ENCODE data around the gene ABCA4. TPM values are rescaled to one million over a fixed set of nuclear protein-coding genes. Genes with fewer than 3 reads are reported as not detected.

Gene ABCA4
- total and polyA plus RNA-seq, 2 of the 8 experiments (the other 6 are each of a cell fraction or from before 2014, with no cell fraction given), result 0.06 TPM; not detected in 1

GRCh38 chr1:94156096-94156625, 35.2 kb upstream of the ABCA4 start (continued):
- TF ChIP-seq RAD21 (IDR thresholded peaks at IDR 0.05 in 1 of 2, conservative IDR thresholded peaks at IDR 0.05 in 1 of 2; ENCODE audit: low read depth in 2 of 2, low read length in 2 of 2) (no peak), CTCF (IDR thresholded peaks at IDR 0.05; ENCODE audit: control extremely low read depth in 1 of 3, insufficient read depth in 1 of 3, low read depth in 1 of 3, low read length in 3 of 3) (no peak), MAFK (IDR thresholded peaks at IDR 0.05; ENCODE audit: low read depth, low read length) (no peak), SAP30 (IDR thresholded peaks at IDR 0.05; ENCODE audit: insufficient read depth, insufficient replicate concordance, low read length) (no peak)
